C4-2B (cell line): ENCODE data around the gene RNF135.
"Not testable (repeated sequence)": the region's sequence is repeated elsewhere in the genome, so short reads cannot be mapped to it uniquely, and the experiment has no call there.

Experiments
- H3K27ac ChIP-seq: fragments of 450-650 bp; 2 replicates; pipeline ENCODE4 v1.5.1; 2017
- ZFX ChIP-seq: fragments of 450-650 bp; IDR thresholded peaks from 2 replicates; pipeline ENCODE4 v1.6.1; 2017
- TF ChIP-seq, protein P1 (sequence below): fragments of 450-650 bp; conservative IDR thresholded peaks from 2 replicates; pipeline ENCODE4 v1.5.1; 2017; ENCODE audit warnings: mild to moderate bottlenecking

Gene RNF135

GRCh38 chr17:31008374-31009041 lies 37.7 kb downstream of the RNF135 start:
- no peak overlapping the region for H3K27ac ChIP-seq

DNA sequence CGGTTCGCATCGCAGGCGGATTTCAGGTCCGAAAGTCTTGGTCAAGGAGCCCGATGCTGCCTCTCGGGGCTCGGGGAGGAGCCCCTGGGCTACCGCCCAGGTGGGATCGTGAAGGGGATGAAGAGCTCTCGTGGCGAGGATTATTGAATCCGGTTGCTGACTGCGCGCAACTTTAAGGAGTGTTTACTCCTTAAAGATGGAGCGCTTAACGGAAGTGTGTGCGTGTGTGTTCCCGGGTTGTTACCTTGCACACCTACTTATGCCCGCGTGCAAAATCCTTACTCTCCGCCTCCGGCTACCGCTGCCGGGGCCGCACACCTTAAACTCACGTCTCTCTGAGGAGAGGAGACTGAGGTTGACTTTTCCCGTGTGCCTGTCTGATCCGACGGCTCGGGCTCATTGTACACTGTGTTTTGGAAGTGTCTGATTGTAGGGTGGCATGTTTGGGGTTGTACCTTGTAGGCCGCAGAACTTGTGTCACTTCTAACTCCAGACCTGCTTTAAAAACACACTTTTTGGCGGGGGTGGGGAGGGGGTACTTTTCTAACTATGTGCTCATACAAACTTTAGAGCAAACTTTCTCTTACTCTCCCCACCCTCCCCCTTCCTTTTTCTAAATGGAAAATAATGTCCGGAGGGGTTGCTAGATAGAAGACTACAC lies 38.3 kb downstream of the RNF135 start:
- not testable (repeated sequence) for H3K27ac ChIP-seq

More at GRCh38 chr17:31008374-31009041, 37.7 kb downstream of the RNF135 start:
- TF ChIP-seq, protein P1, sequence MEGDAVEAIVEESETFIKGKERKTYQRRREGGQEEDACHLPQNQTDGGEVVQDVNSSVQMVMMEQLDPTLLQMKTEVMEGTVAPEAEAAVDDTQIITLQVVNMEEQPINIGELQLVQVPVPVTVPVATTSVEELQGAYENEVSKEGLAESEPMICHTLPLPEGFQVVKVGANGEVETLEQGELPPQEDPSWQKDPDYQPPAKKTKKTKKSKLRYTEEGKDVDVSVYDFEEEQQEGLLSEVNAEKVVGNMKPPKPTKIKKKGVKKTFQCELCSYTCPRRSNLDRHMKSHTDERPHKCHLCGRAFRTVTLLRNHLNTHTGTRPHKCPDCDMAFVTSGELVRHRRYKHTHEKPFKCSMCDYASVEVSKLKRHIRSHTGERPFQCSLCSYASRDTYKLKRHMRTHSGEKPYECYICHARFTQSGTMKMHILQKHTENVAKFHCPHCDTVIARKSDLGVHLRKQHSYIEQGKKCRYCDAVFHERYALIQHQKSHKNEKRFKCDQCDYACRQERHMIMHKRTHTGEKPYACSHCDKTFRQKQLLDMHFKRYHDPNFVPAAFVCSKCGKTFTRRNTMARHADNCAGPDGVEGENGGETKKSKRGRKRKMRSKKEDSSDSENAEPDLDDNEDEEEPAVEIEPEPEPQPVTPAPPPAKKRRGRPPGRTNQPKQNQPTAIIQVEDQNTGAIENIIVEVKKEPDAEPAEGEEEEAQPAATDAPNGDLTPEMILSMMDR, result no peak
- no peak for TF ChIP-seq ZFX

GRCh38 chr17:31010014-31010413 lies 39.2 kb downstream of the RNF135 start:
- H3K27ac ChIP-seq, result not testable (repeated sequence)

- TF ChIP-seq, protein P1, result no peak
- no peak for TF ChIP-seq ZFX
- H3K27ac ChIP-seq, result no peak overlapping the region
Observed at GRCh38 chr17:31013844-31014243, 43.0 kb downstream of the RNF135 start.

DNA sequence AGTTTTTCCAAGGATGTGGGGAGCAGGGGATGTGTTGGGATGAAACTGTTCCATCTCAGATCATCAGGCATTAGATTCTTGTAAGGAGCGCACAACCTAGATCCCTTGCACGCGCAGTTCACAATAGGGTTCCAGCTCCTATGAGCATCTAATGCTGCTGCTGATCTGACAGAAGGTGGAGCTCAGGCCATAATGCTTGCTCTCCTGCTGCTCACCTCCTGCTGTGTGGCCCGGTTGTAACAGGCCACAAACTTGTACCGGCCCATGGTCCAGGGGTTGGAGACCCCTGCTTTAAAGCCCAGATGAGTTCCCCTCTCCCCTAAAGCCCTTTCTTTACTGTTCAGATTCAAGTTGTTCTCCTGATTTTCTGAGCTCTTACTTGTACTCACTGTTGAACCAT lies 44.8 kb downstream of the RNF135 start:
- TF ChIP-seq ZFX, result no peak
- TF ChIP-seq, protein P1, result no peak
- H3K27ac ChIP-seq, result no peak overlapping the region

DNA sequence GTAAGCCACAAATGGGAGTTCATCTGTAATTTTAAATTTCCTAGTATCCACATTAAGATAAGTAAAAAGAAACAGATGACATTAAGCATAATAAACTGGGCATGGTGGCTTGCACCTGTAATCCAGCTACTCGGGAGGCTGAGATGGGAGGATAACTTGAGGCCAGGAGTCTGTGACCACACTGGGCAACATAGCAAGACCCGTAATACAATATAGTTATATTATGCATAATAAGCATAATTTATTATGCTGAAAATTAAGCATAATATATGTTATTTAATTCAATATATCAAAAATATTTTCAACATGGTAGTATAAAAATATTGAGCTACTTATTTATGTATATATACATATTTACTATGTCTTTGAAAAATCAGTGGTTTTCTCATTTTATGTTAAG lies 48.2 kb downstream of the RNF135 start:
- TF ChIP-seq, protein P1, result no peak
- no peak for TF ChIP-seq ZFX
- H3K27ac ChIP-seq, result no peak overlapping the region

- not testable (repeated sequence) for H3K27ac ChIP-seq
Observed at GRCh38 chr17:31023171-31023570, 52.3 kb downstream of the RNF135 start.

DNA sequence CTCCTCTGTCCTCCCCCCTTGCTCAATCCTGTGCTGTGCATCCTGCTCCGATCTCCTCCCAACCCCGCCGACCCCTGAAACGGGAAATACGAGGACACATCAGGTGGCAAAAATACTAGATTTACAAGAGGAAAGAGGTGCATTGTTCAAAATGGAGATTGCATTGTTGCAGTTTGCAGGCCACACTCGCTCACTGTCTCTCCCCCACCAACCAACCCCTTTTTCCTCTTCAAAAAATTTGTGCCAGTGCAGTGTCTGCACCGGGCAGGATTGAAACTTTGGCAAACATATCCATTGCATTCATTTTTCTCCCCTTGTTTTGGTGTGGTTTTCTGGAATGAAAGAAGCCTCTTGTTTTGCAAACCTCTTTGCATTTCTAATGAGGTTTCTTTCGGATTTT lies 61.0 kb downstream of the RNF135 start:
- no peak for TF ChIP-seq ZFX
- TF ChIP-seq, protein P1, result no peak
- H3K27ac ChIP-seq, result no peak overlapping the region

- not testable (repeated sequence) for H3K27ac ChIP-seq
Observed at GRCh38 chr17:31035611-31036010, 64.8 kb downstream of the RNF135 start.

GRCh38 chr17:31040837-31041236 lies 70.0 kb downstream of the RNF135 start:
- not testable (repeated sequence) for H3K27ac ChIP-seq

- not testable (repeated sequence) for H3K27ac ChIP-seq
Observed at GRCh38 chr17:31042378-31042777, 71.5 kb downstream of the RNF135 start.

DNA sequence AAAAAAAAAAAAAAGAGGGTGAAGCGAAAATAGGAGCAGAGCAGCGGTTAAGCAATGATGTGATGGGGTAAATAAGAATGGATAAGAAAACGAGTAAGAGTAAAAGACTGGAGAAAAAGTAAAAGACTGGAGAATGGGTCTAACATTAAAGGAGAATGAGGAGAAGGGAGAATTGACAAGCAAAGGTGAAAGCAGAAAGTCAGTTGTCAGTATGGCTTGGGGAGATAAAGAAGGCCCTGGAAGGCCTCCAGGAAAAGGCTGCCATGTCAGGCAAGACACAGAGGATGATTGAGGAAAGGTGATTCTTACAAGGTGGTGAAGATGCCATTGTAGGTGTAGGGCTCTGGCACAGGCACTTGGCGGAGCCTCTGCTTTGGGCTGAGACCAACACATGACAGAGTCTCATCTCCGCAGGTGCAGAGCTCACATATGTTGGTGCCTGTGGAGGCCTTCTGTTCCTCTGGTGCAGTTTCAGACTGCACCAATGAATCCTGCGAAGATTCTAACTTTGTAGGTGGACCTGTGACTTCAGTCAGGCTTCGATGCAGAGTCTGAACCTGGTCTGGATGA lies 76.1 kb downstream of the RNF135 start:
- H3K27ac ChIP-seq, result not testable (repeated sequence)
